Neutrophil (primary cell): Measurements from ENCODE around the gene LINGO3.
A peak's percentile ranks its signal among the peaks of the same experiment; 100 is the strongest.
"Not testable (repeated sequence)": the region's sequence is repeated elsewhere in the genome, so short reads cannot be mapped to it uniquely, and the experiment has no call there.

Experiments
- H3K27ac ChIP-seq: fragments of 200-600 bp; sonication (generic); 2 replicates; pipeline ENCODE4 v1.5.1; 2016; ENCODE audit warnings: mild to moderate bottlenecking, moderate library complexity
- H3K27me3 ChIP-seq: fragments of 200-600 bp; sonication (generic); 2 replicates; pipeline ENCODE4 v1.6.0; 2016; ENCODE audit warnings: mild to moderate bottlenecking
- H3K36me3 ChIP-seq: fragments of 200-600 bp; sonication (generic); 2 replicates; pipeline ENCODE4 v1.5.1; 2017
- H3K4me1 ChIP-seq, 2 experiments: fragments of 200-600 bp in 1 of 2; sonication (generic) in 1 of 2; 1 replicate in 1 of 2; 2 replicates in 1 of 2; pipeline versions ENCODE4 v1.5.1 to v1.6.1; 2013 to 2016; ENCODE audit warnings: low read depth in 1 of 2, low read length in 1 of 2, mild to moderate bottlenecking in 1 of 2, moderate library complexity in 1 of 2; ENCODE audit not compliant: control insufficient read depth in 1 of 2, insufficient read depth in 1 of 2
- H3K4me3 ChIP-seq, 2 experiments: fragments of 200-600 bp in 1 of 2; sonication (generic) in 1 of 2; 1 replicate in 1 of 2; 2 replicates in 1 of 2; pipeline ENCODE4 v1.5.1; 2013 to 2016; ENCODE audit warnings: low read depth in 1 of 2, low read length in 1 of 2, mild to moderate bottlenecking in 1 of 2, moderate library complexity in 1 of 2
- H3K9me3 ChIP-seq: fragments of 200-600 bp; sonication (generic); 2 replicates; pipeline ENCODE4 v1.5.1; 2016
- TF ChIP-seq, protein P1 (sequence below): fragments of 200-600 bp; sonication (generic); IDR thresholded peaks from 2 replicates; pipeline ENCODE4 v1.5.1; 2016; ENCODE audit warnings: antibody characterized with exemption

LINGO3 gene

DNA sequence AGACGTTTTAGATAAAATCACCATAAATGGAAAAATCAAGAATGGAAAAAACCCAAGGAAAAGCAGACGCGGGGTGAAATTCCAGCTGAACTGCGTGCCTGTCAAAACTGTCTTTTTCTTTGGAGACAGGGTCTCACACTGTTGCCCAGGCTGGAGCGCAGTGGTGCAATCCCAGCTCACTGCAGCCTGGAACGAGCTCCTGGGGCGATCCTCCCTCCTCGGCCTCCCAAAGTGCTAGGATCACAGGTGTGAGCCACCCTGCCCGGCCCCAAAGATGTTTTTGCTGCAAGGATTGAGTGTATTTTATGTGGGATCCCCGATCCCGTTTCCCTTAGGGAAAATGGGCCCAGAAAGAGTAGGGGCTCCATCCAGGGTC is 25.1 kb downstream of the LINGO3 start:
- Histone ChIP-seq H3K4me1 (peaks cover 79 to 84% of the 10 kb centered on the region in 2 experiments), H3K36me3 (peaks cover 18% of the 10 kb centered on the region), H3K4me3 (peak overlapping the region; percentile 83 to 92), H3K9me3 (no peaks in the 10 kb centered on the region), H3K27me3 (no peaks in the 10 kb centered on the region), H3K27ac (peak overlapping the region; percentile 99)
- TF ChIP-seq, protein P1, sequence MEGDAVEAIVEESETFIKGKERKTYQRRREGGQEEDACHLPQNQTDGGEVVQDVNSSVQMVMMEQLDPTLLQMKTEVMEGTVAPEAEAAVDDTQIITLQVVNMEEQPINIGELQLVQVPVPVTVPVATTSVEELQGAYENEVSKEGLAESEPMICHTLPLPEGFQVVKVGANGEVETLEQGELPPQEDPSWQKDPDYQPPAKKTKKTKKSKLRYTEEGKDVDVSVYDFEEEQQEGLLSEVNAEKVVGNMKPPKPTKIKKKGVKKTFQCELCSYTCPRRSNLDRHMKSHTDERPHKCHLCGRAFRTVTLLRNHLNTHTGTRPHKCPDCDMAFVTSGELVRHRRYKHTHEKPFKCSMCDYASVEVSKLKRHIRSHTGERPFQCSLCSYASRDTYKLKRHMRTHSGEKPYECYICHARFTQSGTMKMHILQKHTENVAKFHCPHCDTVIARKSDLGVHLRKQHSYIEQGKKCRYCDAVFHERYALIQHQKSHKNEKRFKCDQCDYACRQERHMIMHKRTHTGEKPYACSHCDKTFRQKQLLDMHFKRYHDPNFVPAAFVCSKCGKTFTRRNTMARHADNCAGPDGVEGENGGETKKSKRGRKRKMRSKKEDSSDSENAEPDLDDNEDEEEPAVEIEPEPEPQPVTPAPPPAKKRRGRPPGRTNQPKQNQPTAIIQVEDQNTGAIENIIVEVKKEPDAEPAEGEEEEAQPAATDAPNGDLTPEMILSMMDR: no peak

DNA sequence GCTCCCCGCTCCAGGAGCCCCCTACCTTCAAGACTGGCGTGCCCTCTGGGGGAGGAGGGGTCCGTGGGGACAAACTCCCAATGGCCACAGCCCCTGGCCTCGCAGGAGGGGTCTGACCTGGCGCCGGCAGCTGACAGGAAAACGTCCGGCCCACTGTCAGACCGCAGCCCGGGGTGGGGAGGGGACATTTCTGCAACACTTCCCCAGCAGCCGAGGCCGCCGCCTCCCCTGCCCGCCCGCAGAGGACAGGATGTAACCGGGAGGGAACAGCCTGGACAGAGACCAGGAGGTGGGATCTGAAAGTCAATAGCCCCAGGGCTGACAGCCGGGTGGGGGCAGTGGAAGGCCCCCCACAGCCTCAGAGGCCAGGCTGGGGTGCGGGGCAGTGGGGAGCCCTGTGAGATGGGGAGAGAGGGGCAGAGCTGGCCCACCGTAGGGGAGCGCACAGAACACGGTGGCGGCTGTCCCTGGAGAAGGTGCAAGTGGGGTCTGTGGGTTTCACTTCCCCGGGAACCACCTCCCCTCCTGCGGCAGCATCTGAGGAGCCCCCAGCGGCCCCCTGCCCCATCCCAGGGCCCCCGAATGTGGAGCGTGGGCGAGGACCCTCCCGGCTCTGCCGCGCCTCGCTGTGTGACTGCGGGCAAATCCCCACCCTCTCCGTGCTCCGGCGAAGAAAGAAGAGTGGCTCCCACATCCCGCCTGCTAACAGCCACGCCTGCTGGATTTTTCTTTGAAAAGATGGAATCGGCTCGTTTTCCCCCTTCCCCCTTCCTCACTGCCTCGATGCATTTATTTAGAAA is 25.7 kb downstream of the LINGO3 start, which contains the start of gene PEAK3:
PEAK3 (minus strand) TSS at position 114 of the 800 bp plus-strand sequence. CDS start 1,244 bp downstream, outside the sequence.
- Histone ChIP-seq H3K4me1 (peaks cover 77 to 79% of the 10 kb centered on the region in 2 experiments), H3K36me3 (peaks cover 24% of the 10 kb centered on the region), H3K4me3 (peak within 1 kb of the TSS; percentile 83 to 92), H3K9me3 (no peaks in the 10 kb centered on the region), H3K27me3 (no peaks in the 10 kb centered on the region), H3K27ac (peak within 1 kb of the TSS; percentile 99)
- TF ChIP-seq, protein P1: peak; percentile 32

DNA sequence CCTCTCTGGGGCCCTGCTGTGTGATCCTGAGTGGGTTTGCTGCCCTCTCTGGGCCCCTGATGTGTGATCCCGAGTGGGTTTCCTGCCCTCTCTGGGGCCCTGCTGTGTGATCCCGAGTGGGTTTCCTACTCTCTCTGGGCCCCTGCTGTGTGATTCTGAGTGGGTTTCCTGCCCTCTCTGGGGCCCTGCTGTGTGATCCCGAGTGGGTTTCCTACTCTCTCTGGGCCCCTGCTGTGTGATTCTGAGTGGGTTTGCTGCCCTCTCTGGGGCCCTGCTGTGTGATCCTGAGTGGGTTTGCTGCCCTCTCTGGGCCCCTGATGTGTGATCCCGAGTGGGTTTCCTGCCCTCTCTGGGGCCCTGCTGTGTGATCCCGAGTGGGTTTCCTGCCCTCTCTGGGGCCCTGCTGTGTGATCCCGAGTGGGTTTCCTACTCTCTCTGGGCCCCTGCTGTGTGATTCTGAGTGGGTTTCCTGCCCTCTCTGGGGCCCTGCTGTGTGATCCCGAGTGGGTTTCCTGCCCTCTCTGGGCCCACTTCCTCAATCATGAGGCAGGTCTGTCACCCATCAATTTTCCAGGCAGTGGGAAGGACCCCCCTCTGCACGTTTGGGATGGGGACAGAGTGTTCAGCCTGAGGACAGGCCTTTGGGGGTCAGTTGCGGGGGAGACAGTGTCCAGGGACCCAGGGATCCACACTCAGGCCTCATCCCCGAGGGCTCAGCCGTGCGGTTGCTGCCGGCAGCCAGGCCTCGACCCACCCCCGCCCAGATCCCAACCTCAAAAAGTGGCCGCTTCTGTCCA is 26.5 kb downstream of the LINGO3 start:
- H3K4me1 ChIP-seq: peaks cover 77 to 79% of the 10 kb centered on the region in 2 experiments
- H3K9me3 ChIP-seq, H3K27me3 ChIP-seq: not testable (repeated sequence)
- H3K4me3 ChIP-seq: peak overlapping the region; percentile 83 to 92
- peaks cover 32% of the 10 kb centered on the region for H3K36me3 ChIP-seq
- peak overlapping the region; percentile 99 for H3K27ac ChIP-seq

DNA sequence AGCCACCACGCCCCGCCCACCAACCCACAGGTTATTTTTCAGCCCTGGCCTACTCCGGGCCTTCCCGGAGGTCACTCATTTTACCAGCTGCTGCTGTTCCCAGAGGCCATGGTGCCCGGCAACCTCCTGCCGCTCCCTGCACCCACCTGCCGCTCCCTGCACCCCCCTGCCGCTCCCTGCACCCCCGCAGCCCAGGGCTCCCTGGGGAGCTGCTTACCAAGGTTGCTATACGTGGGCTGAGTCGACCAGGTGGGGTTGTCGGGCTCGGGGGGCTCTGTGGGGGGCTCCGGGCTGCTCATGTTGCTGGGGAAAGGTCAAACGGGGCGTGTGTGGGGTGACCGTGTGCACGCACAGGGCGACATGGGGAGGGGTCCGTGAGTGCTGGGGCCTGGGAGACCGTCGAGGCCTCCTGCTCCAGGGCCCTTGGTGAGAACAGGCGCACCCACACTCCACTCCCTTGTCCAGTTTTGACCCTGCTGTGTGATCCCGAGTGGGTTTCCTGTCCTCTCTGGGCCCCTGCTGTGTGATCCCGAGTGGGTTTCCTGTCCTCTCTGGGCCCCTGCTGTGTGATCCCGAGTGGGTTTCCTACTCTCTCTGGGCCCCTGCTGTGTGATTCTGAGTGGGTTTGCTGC is 27.2 kb downstream of the LINGO3 start:
- Histone ChIP-seq H3K27me3 (no peaks in the 10 kb centered on the region), H3K36me3 (peaks cover 39% of the 10 kb centered on the region), H3K4me3 (peak overlapping the region; percentile 61 to 83), H3K27ac (peak overlapping the region; percentile 99), H3K9me3 (no peaks in the 10 kb centered on the region), H3K4me1 (peaks cover 76% of the 10 kb centered on the region in 2 experiments)
- TF ChIP-seq, protein P1: no peak

DNA sequence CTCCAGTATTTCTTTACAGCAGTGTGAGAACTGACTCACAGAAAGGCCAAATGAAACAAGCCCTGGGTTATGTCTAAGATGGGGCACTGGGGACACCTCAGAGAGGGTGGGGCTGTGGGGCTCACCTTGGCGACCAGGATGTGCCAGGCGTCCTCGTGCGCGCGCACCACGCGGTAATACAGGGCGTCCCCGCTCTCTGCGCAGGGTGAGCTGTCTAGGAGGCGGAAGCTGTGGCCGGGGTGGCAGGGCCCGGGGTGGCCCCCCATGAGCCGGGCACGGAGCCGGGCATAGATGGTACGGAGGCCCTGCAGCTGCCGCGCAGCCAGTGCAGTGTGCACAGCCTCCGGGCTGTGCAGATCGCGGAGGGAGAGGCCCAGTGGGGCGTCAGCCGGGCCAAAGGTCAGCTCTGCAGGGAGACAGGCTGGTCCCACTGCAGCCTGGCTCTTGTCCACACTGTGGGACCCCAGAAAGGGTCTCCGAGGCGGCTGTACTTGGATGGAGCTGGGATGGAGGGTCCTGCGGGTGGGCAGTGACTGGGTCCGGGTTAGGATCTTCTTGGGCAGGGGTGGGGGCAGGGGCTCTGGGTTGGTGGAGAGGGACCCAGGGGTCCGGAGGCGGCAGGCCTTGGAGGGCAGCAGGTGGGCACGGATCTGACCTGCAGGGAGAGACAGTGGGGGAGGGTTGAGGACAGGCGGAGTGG is 29.3 kb downstream of the LINGO3 start:
- Histone ChIP-seq H3K27ac (peak overlapping the region; percentile 74), H3K4me1 (peaks cover 75% of the 10 kb centered on the region in 2 experiments), H3K36me3 (peaks cover 59% of the 10 kb centered on the region), H3K4me3 (no peak overlapping the region), H3K9me3 (no peaks in the 10 kb centered on the region), H3K27me3 (no peaks in the 10 kb centered on the region)
- TF ChIP-seq, protein P1: no peak
